Ammon's horn (tissue), 1 donor: ENCODE measurements around the gene PPP1R12A.
A peak's percentile ranks its signal among the peaks of the same experiment; 100 is the strongest.

Experiments
- DNase-seq: peaks from one replicate; pipeline ENCODE4 v3.0.0-alpha.2; 2016; ENCODE audit warnings: low spot score

The PPP1R12A gene

DNA sequence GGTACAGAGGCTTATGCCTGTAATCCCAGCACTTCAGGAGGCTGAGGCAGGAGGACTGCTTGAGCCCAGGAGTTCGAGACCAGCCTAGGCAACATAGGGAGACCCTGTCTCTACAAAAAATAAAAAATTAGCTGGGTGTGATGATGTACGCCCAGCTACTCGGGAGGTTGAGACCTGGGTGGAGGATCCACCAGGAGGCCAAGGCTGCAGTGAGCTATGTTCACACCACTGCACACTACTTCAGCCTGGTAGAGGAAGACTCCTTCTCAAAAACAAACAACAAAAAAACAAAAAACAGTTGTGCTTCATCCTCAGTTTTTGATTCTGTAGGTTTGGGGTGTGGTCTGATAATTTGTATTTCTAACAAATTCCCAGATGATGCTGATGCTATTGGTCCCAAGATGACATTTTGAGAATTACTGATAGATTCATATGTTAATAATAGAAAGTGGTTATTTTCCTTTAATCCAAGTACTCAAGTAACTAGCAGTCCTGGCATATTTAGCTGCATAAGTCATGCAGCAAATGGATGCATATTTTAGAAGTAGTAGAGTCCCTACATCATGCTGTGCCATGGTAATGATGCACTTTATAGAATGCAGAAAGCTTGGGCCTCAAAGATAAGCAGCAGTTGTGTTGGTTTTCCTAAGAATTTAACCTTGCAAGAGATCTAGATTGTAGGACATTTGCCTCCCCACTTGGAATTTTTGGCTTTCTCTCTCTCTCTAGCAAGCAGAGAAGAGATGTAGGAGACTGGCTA lies 168.0 kb downstream of the PPP1R12A start:
- no peak for DNase-seq

GRCh38 chr12:79765157-79765556 lies 169.7 kb downstream of the PPP1R12A start:
- DNase-seq = no peak

- no peak for DNase-seq
Measured at GRCh38 chr12:79764641-79765040, 170.3 kb downstream of the PPP1R12A start.

GRCh38 chr12:79763766-79764452 lies 171.0 kb downstream of the PPP1R12A start:
- DNase-seq = no peak

DNA sequence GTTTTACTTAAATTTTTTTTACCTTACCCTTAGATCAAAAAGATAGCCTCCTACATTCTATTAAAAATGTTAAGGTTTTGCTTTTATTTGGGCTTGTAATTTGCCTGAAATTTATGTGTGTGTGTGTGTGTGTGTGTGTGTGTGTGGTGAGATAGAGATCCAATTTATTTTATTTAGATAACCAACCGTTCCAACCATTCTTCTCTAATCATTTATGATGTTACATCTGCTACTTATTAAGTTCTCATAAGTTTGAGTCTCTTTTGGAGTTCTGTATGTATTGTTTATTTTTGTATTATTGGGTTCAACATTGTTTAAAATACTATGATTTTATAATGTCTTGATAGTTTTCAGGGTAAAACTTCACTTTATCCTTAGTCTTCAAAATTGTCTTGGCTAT lies 173.6 kb downstream of the PPP1R12A start:
- no peak for DNase-seq

- DNase-seq = no peak
Measured at GRCh38 chr12:79747274-79747673, 187.6 kb downstream of the PPP1R12A start.

- peak; percentile 35 for DNase-seq
Measured at GRCh38 chr12:79737875-79738718, 196.8 kb downstream of the PPP1R12A start.

DNA sequence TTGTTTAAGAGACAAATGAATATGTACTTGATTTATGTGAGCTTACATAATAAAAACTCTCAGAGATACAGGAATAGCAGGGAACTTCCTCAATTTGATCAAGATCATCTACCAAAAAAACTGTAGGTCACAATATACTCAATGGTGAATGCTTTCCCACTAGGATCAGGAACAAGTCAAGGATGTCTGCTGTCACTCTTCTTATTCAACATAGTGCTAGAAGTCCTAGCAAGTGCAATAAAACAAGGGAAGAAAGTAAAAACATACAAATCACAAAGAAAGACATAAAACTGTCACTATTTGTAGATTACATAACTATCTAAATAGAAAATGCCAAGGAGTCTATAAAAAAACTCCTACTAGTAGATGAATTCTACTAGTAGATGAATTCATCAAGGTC lies 202.3 kb downstream of the PPP1R12A start:
- DNase-seq = no peak

DNA sequence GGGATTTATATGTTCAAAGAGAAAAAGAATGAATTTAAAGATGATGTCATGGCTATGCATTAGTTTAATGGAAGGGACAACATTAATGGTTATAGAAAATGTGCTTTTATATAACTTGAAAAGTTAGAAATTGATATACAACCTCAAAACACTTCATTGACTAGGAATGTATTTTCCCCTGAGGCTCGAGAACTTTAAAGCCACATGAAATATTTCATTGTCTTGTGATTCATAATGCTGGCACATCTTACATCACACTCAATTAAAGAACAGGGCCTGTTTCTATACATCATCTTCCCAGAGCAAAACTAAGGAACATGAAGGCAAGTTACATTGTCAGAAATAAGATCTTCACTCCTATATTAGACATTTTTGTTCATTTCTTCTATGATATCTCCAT lies 208.9 kb downstream of the PPP1R12A start:
- DNase-seq = no peak
